Neural progenitor cell (in vitro differentiated cells): ENCODE data around the gene TMEM232. TPM values are rescaled to one million over a fixed set of nuclear protein-coding genes. Genes with fewer than 3 reads are reported as not detected.

Experiments
- DNase-seq: peaks from one replicate; pipeline ENCODE4 v3.0.0-alpha.2; 2016; ENCODE audit warnings: low spot score
- H2AFZ ChIP-seq: fragments of 200-600 bp; sonication (generic); replicated peaks from 2 replicates; pipeline ENCODE4 v1.6.1; 2016; ENCODE audit warnings: antibody characterized with exemption
- H3F3A ChIP-seq: fragments of 200-600 bp; sonication (generic); 2 replicates; pipeline ENCODE4 v1.6.1; 2016; ENCODE audit warnings: antibody characterized with exemption, low read depth
- H3K27ac ChIP-seq: fragments of 200-600 bp; sonication (generic); 2 replicates; pipeline ENCODE4 v1.5.1; 2016; ENCODE audit warnings: mild to moderate bottlenecking
- H3K27me3 ChIP-seq: fragments of 200-600 bp; sonication (generic); 2 replicates; pipeline ENCODE4 v1.6.1; 2016; ENCODE audit warnings: mild to moderate bottlenecking, moderate library complexity
- H3K36me3 ChIP-seq: fragments of 200-600 bp; sonication (generic); 2 replicates; pipeline ENCODE4 v1.5.1; 2016
- H3K4me1 ChIP-seq: fragments of 200-600 bp; sonication (generic); 2 replicates; pipeline ENCODE4 v1.6.1; 2016; ENCODE audit warnings: mixed run types
- H3K4me2 ChIP-seq: fragments of 200-600 bp; sonication (generic); 2 replicates; pipeline ENCODE4 v1.6.1; 2016
- H3K4me3 ChIP-seq: fragments of 200-600 bp; sonication (generic); 2 replicates; pipeline ENCODE4 v1.5.1; 2016
- H3K79me2 ChIP-seq: fragments of 200-600 bp; sonication (generic); 2 replicates; pipeline ENCODE4 v1.6.1; 2016; ENCODE audit warnings: low read depth
- H3K9ac ChIP-seq: fragments of 200-600 bp; sonication (generic); 2 replicates; pipeline ENCODE4 v1.6.1; 2016
- H3K9me3 ChIP-seq: fragments of 200-600 bp; sonication (generic); 2 replicates; pipeline ENCODE4 v1.5.1; 2016; ENCODE audit warnings: low read depth
- H4K20me1 ChIP-seq: fragments of 200-600 bp; sonication (generic); 2 replicates; pipeline ENCODE4 v1.6.1; 2016; ENCODE audit warnings: low read depth
- H3K27ac Mint-ChIP-seq: 3 replicates; pipeline ENCODE4 v1.8.0; 2021; ENCODE audit warnings: mixed read lengths
- H3K27me3 Mint-ChIP-seq: 2 replicates; pipeline ENCODE4 v1.8.0; 2022; ENCODE audit warnings: low read depth, mild to moderate bottlenecking, inconsistent platforms, moderate library complexity, mixed read lengths; ENCODE audit not compliant: insufficient read depth
- H3K36me3 Mint-ChIP-seq: 3 replicates; pipeline ENCODE4 v1.8.0; 2021; ENCODE audit warnings: mixed read lengths
- H3K4me1 Mint-ChIP-seq: 3 replicates; pipeline ENCODE4 v1.8.0; 2021; ENCODE audit warnings: mixed read lengths
- H3K4me3 Mint-ChIP-seq: 3 replicates; pipeline ENCODE4 v1.8.0; 2021; ENCODE audit warnings: mild to moderate bottlenecking, moderate library complexity, mixed read lengths
- H3K9me3 Mint-ChIP-seq: 3 replicates; pipeline ENCODE4 v1.8.0; 2020; ENCODE audit warnings: mixed read lengths
- CTCF ChIP-seq: fragments of 200-600 bp; sonication (generic); IDR thresholded peaks from 2 replicates; pipeline ENCODE4 v1.5.1; 2017; ENCODE audit warnings: antibody characterized with exemption, mild to moderate bottlenecking
- EZH2 ChIP-seq: fragments of 200-600 bp; sonication (generic); IDR thresholded peaks from 2 replicates; pipeline ENCODE4 v1.6.1; 2017; ENCODE audit warnings: antibody characterized with exemption, mild to moderate bottlenecking, moderate library complexity
- EZH2phosphoT487 ChIP-seq: fragments of 200-600 bp; sonication (generic); IDR thresholded peaks from 2 replicates; pipeline ENCODE4 v1.6.1; 2017; ENCODE audit warnings: antibody characterized with exemption
- total RNA-seq: library from RNA; depleted of rRNA; stranded (reverse); fragments of >200 nt; gene quantifications from 2 replicates; pipeline ENCODE4 v1.2.3, GENCODE V29; 2015; ENCODE audit warnings: low replicate concordance

TMEM232 gene
- total RNA-seq, 1 donor from 2014 or later: 5.2 TPM

- Mint-ChIP-seq H3K4me3 (no peak overlapping the region), H3K27me3 (no peaks in the 10 kb centered on the region), H3K36me3 (no peaks in the 10 kb centered on the region), H3K27ac (no peak overlapping the region), H3K9me3 (peaks cover 24% of the 10 kb centered on the region), H3K4me1 (no peaks in the 10 kb centered on the region)
- no peak for DNase-seq
- H2AFZ ChIP-seq: no peak overlapping the region
- no peaks in the 10 kb centered on the region for H3K4me1 ChIP-seq
- H3K27ac ChIP-seq: no peak overlapping the region
- no peak overlapping the region for H3K9ac ChIP-seq
- no peaks in the 10 kb centered on the region for H3K36me3 ChIP-seq
- no peaks in the 10 kb centered on the region for H3F3A ChIP-seq
- no peaks in the 10 kb centered on the region for H3K79me2 ChIP-seq
- no peaks in the 10 kb centered on the region for H3K27me3 ChIP-seq
- H3K4me3 ChIP-seq: no peak overlapping the region
- H3K4me2 ChIP-seq: no peak overlapping the region
- H3K9me3 ChIP-seq: no peaks in the 10 kb centered on the region
- H4K20me1 ChIP-seq: no peaks in the 10 kb centered on the region
- TF ChIP-seq EZH2phosphoT487: no peak
- TF ChIP-seq CTCF: no peak
- TF ChIP-seq EZH2: no peak
These were observed 257.0 kb downstream of the TMEM232 start for GRCh38 chr5:110469486-110469885.

GRCh38 chr5:110463106-110463505 lies 263.4 kb downstream of the TMEM232 start:
- Histone ChIP-seq H3K4me1 (no peaks in the 10 kb centered on the region), H4K20me1 (no peaks in the 10 kb centered on the region), H3K79me2 (no peaks in the 10 kb centered on the region), H3K9me3 (no peaks in the 10 kb centered on the region), H2AFZ (no peak overlapping the region), H3K4me2 (no peak overlapping the region), H3K27ac (no peak overlapping the region), H3F3A (no peaks in the 10 kb centered on the region), H3K27me3 (no peaks in the 10 kb centered on the region), H3K4me3 (no peak overlapping the region), H3K36me3 (no peaks in the 10 kb centered on the region), H3K9ac (no peak overlapping the region)
- no peak for DNase-seq
- Mint-ChIP-seq H3K27ac (no peak overlapping the region), H3K36me3 (no peaks in the 10 kb centered on the region), H3K4me1 (no peaks in the 10 kb centered on the region), H3K4me3 (no peak overlapping the region), H3K9me3 (no peaks in the 10 kb centered on the region), H3K27me3 (no peaks in the 10 kb centered on the region)
- TF ChIP-seq EZH2phosphoT487: no peak
- no peak for TF ChIP-seq CTCF
- no peak for TF ChIP-seq EZH2

GRCh38 chr5:110460837-110461236 lies 265.6 kb downstream of the TMEM232 start:
- H3K36me3 Mint-ChIP-seq: no peaks in the 10 kb centered on the region
- H3K4me2 ChIP-seq: no peak overlapping the region
- no peak overlapping the region for H3K27ac Mint-ChIP-seq
- no peaks in the 10 kb centered on the region for H3K9me3 ChIP-seq
- no peaks in the 10 kb centered on the region for H3K36me3 ChIP-seq
- H3K9ac ChIP-seq: no peak overlapping the region
- H3K9me3 Mint-ChIP-seq: no peaks in the 10 kb centered on the region
- no peaks in the 10 kb centered on the region for H3K27me3 ChIP-seq
- no peak overlapping the region for H3K4me3 Mint-ChIP-seq
- no peak for TF ChIP-seq EZH2phosphoT487
- no peak for TF ChIP-seq EZH2
- no peak for TF ChIP-seq CTCF
- H3K79me2 ChIP-seq: no peaks in the 10 kb centered on the region
- DNase-seq: no peak
- H3K27ac ChIP-seq: no peak overlapping the region
- no peak overlapping the region for H2AFZ ChIP-seq
- no peak overlapping the region for H3K4me3 ChIP-seq
- no peaks in the 10 kb centered on the region for H4K20me1 ChIP-seq
- no peaks in the 10 kb centered on the region for H3F3A ChIP-seq
- no peaks in the 10 kb centered on the region for H3K4me1 Mint-ChIP-seq
- H3K27me3 Mint-ChIP-seq: no peaks in the 10 kb centered on the region
- H3K4me1 ChIP-seq: no peaks in the 10 kb centered on the region

GRCh38 chr5:110458313-110458712 lies 268.2 kb downstream of the TMEM232 start:
- Mint-ChIP-seq H3K9me3 (no peaks in the 10 kb centered on the region), H3K4me1 (no peaks in the 10 kb centered on the region), H3K27ac (no peak overlapping the region), H3K4me3 (no peak overlapping the region), H3K36me3 (no peaks in the 10 kb centered on the region), H3K27me3 (no peaks in the 10 kb centered on the region)
- peak; percentile 4 for DNase-seq
- no peaks in the 10 kb centered on the region for H3K79me2 ChIP-seq
- no peak overlapping the region for H2AFZ ChIP-seq
- H3K4me1 ChIP-seq: no peaks in the 10 kb centered on the region
- no peak overlapping the region for H3K9ac ChIP-seq
- no peak for TF ChIP-seq EZH2phosphoT487
- TF ChIP-seq CTCF: no peak
- TF ChIP-seq EZH2: no peak
- no peaks in the 10 kb centered on the region for H4K20me1 ChIP-seq
- no peaks in the 10 kb centered on the region for H3K27me3 ChIP-seq
- no peaks in the 10 kb centered on the region for H3K9me3 ChIP-seq
- H3K27ac ChIP-seq: no peak overlapping the region
- H3K4me3 ChIP-seq: no peak overlapping the region
- no peaks in the 10 kb centered on the region for H3F3A ChIP-seq
- H3K4me2 ChIP-seq: no peak overlapping the region
- H3K36me3 ChIP-seq: no peaks in the 10 kb centered on the region
